ENCODE data around the gene CCNF.

- TF ChIP-seq CTCF (optimal IDR thresholded peaks at IDR 0.05 in 1 of 3, IDR thresholded peaks at IDR 0.05 in 1 of 3, conservative IDR thresholded peaks at IDR 0.05 in 1 of 3; ENCODE audit: extremely low read depth in 1 of 3, insufficient read depth in 2 of 3, low read length in 3 of 3) (no peak), EZH2 (IDR thresholded peaks at IDR 0.05; ENCODE audit: low read length) (no peak)
Observed at GRCh38 chr16:2449118-2449517, 19.9 kb downstream of the CCNF start.

Measured in keratinocyte (primary cell).